H7 (cell line): ENCODE data around the gene TBX21. TPM values are rescaled to one million over a fixed set of nuclear protein-coding genes. Genes with fewer than 3 reads are reported as not detected.

Experiments used
- DNase-seq: peaks from one replicate; pipeline ENCODE4 v3.0.0; 2012
- H3K27me3 ChIP-seq: 2 replicates; pipeline ENCODE4 v1.6.0; 2011; ENCODE audit warnings: mild to moderate bottlenecking, low read length; ENCODE audit not compliant: control insufficient read depth, insufficient read depth
- H3K36me3 ChIP-seq: replicated peaks from 2 replicates; pipeline ENCODE4 v1.5.1; 2011; ENCODE audit warnings: low read length; ENCODE audit not compliant: control insufficient read depth, insufficient read depth
- H3K4me3 ChIP-seq: 2 replicates; pipeline ENCODE4 v1.5.1; 2011; ENCODE audit warnings: low read depth, mild to moderate bottlenecking, control low read depth, low read length, moderate library complexity; ENCODE audit not compliant: insufficient read depth
- total RNA-seq: library from RNA; depleted of rRNA; stranded (reverse); fragments of >200 nt; shearing (Covaris generic); gene quantifications from 2 replicates; pipeline ENCODE4 v1.2.3, GENCODE V29; 2014

The TBX21 gene
- total RNA-seq, 1 experiment from 2014 or later = not detected

DNA sequence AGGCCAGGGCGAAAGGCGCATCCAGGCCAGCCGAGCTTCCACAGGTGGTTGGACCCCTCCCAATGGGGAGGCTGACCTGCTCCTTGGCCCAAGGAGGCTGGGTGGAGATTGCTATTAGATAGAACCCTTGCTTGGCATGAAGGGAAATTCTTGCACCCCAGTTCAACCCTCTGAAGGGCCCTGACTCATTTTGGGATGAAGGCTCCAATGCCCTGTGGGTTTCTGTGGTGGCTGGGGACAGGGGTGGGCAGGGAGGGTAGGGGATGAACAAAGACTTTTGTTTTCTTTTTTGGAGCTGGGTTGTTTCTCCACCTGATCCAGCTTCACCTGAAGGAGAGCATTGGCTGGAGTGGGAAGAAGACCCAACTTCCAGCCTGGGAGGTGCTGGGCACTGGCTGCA is 16.7 kb upstream of the TBX21 start:
- no peak overlapping the region for H3K4me3 ChIP-seq
- no peak for DNase-seq
- H3K36me3 ChIP-seq = no peaks in the 10 kb centered on the region
- peaks cover 18% of the 10 kb centered on the region for H3K27me3 ChIP-seq

DNA sequence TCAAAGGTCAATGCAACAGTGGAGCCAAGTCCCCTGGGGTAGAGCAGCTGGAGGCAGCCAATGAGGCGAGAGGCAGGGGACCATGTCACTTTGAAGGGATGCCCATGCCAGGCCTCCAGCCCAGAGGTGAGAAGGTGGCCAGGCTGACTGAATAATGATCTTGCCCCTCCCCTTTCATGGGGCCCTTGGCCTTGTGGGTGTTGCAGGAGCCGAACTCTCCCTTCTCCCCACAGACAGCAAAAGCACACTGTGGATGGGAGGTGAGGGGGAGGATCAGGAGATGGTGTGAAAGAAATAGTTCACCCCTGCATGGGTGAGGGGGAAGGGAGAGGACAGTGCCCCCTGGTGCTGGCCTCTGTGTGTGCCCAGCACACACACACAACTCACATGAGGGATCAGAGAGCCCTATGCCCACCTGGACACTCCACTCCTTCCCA is 15.8 kb upstream of the TBX21 start:
- H3K36me3 ChIP-seq = no peaks in the 10 kb centered on the region
- no peak overlapping the region for H3K4me3 ChIP-seq
- DNase-seq = peak; percentile 74
- H3K27me3 ChIP-seq = peaks cover 27% of the 10 kb centered on the region

DNA sequence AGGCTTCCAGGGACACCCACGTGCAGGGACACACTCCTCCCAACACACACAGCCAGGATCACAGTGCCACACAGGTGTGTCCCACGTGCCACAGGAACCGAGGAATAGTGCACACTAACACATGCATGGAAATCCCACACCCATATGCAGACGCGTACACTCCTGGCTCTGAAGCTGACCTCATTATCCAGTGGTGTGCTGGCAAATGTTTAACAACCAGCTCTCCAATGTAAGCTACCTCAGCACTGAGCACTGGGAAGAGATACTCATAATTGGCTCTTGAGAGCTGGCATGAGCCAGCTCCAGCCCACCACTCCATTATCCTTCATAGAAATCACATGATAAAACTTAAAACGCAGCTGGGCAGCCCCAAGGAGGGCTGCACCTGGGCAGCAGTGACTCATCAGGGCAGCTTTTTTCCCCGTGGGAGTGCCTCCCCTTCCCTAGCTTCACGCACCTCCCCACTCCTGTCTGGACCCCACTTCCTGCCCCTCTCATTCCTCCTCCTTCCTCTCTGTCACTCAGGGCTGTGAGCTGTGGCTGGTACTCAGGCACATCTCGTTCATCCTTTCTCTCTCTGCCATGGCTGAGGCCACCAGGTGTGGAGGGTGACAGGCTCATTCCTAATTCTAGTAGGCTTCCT is 14.9 kb upstream of the TBX21 start:
- DNase-seq = no peak
- H3K27me3 ChIP-seq = peaks cover 27% of the 10 kb centered on the region
- no peaks in the 10 kb centered on the region for H3K36me3 ChIP-seq

DNA sequence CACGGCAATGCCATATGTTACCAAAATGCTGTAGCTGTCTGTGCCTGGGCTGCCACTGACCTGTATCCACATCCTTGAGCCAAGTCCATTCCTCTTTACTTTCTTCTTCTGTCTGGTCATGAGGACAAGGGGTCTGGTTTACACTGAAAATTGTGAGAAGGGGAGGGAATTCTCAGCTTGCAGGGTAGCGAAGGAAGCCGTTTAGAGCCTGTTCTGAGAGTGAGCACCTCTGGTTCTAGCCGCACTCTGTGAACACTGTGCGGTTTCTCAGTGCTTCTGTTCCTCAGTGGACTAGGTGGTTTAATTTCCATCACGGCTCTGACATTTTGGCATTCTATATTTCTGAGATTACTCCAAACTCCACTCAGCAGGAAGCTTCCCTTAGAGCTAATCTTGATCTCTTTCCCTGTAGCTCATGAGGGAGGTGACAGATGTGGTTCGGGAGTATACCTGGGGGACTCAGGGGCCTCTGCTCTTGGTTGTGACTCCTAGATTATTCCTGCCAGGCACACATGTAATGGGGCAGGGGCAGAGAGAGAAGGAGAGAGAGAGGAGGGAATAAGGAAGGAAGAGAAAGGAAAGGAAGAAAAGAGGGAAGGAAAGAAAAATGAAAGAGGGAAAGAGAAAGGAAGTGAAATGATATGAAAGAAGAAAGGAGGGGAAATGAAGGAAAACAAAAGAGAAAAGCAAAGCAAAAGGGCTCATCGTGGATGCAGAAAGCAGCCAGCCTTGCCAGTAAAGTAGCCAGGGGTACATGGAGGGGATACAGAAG is 14.2 kb upstream of the TBX21 start:
- Histone ChIP-seq H3K27me3 (peaks cover 27% of the 10 kb centered on the region), H3K4me3 (no peak overlapping the region), H3K36me3 (no peaks in the 10 kb centered on the region)
- DNase-seq = no peak

More for the DNA sequence above, 14.9 kb upstream of the TBX21 start:
- H3K4me3 ChIP-seq = no peak overlapping the region

- Histone ChIP-seq H3K27me3 (peaks cover 27% of the 10 kb centered on the region), H3K4me3 (no peak overlapping the region), H3K36me3 (no peaks in the 10 kb centered on the region)
- no peak for DNase-seq
These were observed 13.5 kb upstream of the TBX21 start for GRCh38 chr17:47719411-47720152.

DNA sequence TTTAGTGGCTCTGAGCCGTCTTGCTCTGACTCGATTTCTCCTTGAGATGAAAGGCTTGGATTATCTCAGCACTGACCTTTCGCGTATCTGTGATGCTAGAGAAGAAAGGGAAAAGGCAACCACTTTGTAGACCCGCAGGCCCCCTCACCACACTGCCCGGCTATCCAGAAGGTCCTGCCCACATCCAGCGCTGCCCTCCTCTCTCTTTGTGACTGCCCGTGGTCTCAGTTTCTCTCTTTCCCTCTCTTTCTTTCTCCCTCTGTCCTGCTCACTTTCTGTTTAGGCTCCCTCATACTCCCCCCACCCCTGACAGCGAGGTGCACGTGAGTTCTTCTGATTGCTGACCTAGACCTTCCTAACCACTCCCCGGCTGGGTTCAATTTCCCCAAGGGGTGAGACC is 12.8 kb upstream of the TBX21 start:
- DNase-seq = no peak

GRCh38 chr17:47720754-47721533 is 12.1 kb upstream of the TBX21 start:
- Histone ChIP-seq H3K27me3 (peaks cover 27% of the 10 kb centered on the region), H3K36me3 (no peaks in the 10 kb centered on the region), H3K4me3 (peak overlapping the region; percentile 10; the same call in 1 of the 2 replicates)
- peak; percentile 86 for DNase-seq

More for the DNA sequence above, 12.8 kb upstream of the TBX21 start:
- Histone ChIP-seq H3K27me3 (peaks cover 27% of the 10 kb centered on the region), H3K4me3 (no peak overlapping the region), H3K36me3 (no peaks in the 10 kb centered on the region)

- H3K4me3 ChIP-seq = no peak overlapping the region
- DNase-seq = no peak
- peaks cover 27% of the 10 kb centered on the region for H3K27me3 ChIP-seq
- no peaks in the 10 kb centered on the region for H3K36me3 ChIP-seq
These were observed 11.3 kb upstream of the TBX21 start for GRCh38 chr17:47721725-47722124.

GRCh38 chr17:47724705-47725104 is 8.3 kb upstream of the TBX21 start:
- Histone ChIP-seq H3K4me3 (no peak overlapping the region), H3K36me3 (no peaks in the 10 kb centered on the region), H3K27me3 (peaks cover 27% of the 10 kb centered on the region)
- DNase-seq = no peak

DNA sequence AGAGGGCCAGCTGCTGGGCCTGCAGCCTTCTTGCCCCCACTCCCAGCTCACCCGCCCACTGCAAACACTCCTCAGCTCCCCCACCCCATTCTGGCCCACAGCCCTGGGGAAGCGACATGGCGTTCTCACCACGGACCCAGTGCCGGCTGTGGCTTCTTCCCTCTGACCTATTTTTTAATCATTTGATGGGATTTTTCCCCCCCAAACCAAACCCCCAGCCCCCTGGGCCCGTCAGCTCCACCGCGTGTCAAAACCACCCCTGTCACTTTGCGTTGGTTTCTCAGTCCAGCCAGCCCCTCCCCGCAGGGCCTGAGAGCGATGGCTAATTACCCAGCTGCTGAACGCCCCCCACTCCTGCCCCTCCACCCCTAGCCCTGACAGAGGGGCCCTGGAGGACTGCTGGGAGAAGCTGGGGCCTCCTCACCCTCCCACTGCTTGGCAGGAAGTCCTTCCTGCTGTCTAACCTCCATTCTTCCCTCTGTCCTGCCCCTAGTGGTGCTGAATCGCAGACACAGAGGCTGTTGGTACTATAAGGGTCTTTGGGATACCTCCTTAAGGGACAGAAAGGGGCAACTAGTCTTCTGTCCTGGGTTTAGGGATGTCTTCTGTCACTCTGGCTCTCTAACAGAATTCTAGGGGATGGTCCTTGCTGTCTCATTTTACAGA is 7.5 kb upstream of the TBX21 start:
- H3K27me3 ChIP-seq = peaks cover 22% of the 10 kb centered on the region

GRCh38 chr17:47726796-47727703 is 6.0 kb upstream of the TBX21 start:
- peaks cover 17% of the 10 kb centered on the region for H3K27me3 ChIP-seq
- no peak for DNase-seq
- no peaks in the 10 kb centered on the region for H3K36me3 ChIP-seq
- H3K4me3 ChIP-seq = no peak overlapping the region

More for the DNA sequence above, 7.5 kb upstream of the TBX21 start:
- H3K4me3 ChIP-seq = no peak overlapping the region
- DNase-seq = no peak
- H3K36me3 ChIP-seq = no peaks in the 10 kb centered on the region

GRCh38 chr17:47727704-47728036 is 5.4 kb upstream of the TBX21 start:
- no peak for DNase-seq
- Histone ChIP-seq H3K4me3 (no peak overlapping the region), H3K27me3 (peaks cover 20% of the 10 kb centered on the region), H3K36me3 (no peaks in the 10 kb centered on the region)

DNA sequence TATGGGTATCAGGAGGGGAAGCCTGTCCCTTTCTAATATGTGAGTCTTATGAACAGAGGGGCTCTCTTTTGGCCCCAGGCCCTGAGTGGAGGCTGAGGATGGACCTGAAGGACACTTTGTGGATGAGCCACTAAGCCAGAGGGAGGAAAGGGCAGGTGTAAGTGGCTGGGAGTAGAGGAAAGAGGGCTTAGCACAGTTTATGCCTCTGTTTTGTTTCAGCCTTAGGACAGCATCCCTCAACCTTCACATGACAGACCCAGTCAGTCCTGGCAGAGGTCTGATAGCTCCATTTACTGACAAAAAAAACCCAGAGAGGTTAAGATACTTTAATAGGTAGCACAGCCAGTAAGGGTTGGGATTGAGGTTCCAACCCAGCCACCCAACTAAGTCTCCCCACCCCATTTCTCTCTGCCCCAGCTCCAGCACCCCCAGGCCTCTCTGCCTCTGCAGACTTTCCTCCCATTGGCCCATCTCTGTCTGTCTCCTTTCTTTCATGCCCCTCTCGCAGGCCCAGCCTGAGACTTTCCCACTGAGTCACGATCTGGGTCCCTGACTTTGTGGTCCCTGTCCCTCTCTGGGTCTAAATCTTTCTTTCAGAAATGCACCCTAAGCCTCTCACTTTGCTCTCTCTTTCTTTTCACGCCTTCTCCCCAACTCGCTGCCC is 4.7 kb upstream of the TBX21 start:
- Histone ChIP-seq H3K36me3 (no peaks in the 10 kb centered on the region), H3K4me3 (no peak overlapping the region), H3K27me3 (peaks cover 27% of the 10 kb centered on the region)
- DNase-seq = peak; percentile 11
